Lower lobe of right lung (tissue), 2 donors: ENCODE results near the gene HS1BP3. TPM values are rescaled to one million over a fixed set of nuclear protein-coding genes. Genes with fewer than 3 reads are reported as not detected.

ENCODE experiments used
- ATAC-seq, 2 donors: fragments of 200-7000 bp; cut with Tn5 transposase; one replicate each; pipeline ENCODE4 v1.9.1; 2020 to 2022; ENCODE audit warnings: mild to moderate bottlenecking in 2 of 2, moderate library complexity in 2 of 2
- DNase-seq: peaks from one replicate; pipeline ENCODE4 v3.0.0-alpha.2; 2020
- H3K27ac ChIP-seq: fragments of 200-600 bp; one replicate; pipeline ENCODE4 v1.8.0; 2022
- H3K27me3 ChIP-seq: fragments of 200-600 bp; one replicate; pipeline ENCODE4 v1.8.0; 2022; ENCODE audit warnings: low read depth
- H3K36me3 ChIP-seq: fragments of 200-600 bp; one replicate; pipeline ENCODE4 v1.8.0; 2022; ENCODE audit warnings: mild to moderate bottlenecking
- H3K4me1 ChIP-seq: fragments of 200-600 bp; one replicate; pipeline ENCODE4 v1.8.0; 2022
- H3K4me3 ChIP-seq: fragments of 200-600 bp; one replicate; pipeline ENCODE4 v1.8.0; 2022; ENCODE audit warnings: mild to moderate bottlenecking
- H3K9me3 ChIP-seq: fragments of 200-600 bp; one replicate; pipeline ENCODE4 v1.8.0; 2022
- intact Hi-C: fragments of 100-400 bp; cut with DNase I; formaldehyde crosslinking; loops from one replicate; pipeline ENCODE4 v1.11.0; 2022
- total RNA-seq: library from RNA; stranded (reverse); fragmentation: NEBNext Ultra II Directional; extraction: Animal tissue kit (Norgen Biotek cat#: 25700); gene quantifications from one replicate; pipeline ENCODE4 v1.2.1, GENCODE V29; 2021
- TF ChIP-seq, protein P1 (sequence below): fragments of 200-600 bp; IDR thresholded peaks from one replicate; pipeline ENCODE4 v1.8.0; 2022; ENCODE audit warnings: antibody characterized with exemption, mild to moderate bottlenecking
- donor health status: DM: no; HTN: yes; CAD: no; lungs with severe emphysema.

Gene HS1BP3
- total RNA-seq, 1 donor from 2014 or later: 39.9 TPM

- TF ChIP-seq, protein P1, sequence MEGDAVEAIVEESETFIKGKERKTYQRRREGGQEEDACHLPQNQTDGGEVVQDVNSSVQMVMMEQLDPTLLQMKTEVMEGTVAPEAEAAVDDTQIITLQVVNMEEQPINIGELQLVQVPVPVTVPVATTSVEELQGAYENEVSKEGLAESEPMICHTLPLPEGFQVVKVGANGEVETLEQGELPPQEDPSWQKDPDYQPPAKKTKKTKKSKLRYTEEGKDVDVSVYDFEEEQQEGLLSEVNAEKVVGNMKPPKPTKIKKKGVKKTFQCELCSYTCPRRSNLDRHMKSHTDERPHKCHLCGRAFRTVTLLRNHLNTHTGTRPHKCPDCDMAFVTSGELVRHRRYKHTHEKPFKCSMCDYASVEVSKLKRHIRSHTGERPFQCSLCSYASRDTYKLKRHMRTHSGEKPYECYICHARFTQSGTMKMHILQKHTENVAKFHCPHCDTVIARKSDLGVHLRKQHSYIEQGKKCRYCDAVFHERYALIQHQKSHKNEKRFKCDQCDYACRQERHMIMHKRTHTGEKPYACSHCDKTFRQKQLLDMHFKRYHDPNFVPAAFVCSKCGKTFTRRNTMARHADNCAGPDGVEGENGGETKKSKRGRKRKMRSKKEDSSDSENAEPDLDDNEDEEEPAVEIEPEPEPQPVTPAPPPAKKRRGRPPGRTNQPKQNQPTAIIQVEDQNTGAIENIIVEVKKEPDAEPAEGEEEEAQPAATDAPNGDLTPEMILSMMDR: no peak
- ATAC-seq (no peak), DNase-seq (peak; percentile 15)
- intact Hi-C loops: no loop called here
- Histone ChIP-seq H3K4me1 (peaks cover 13% of the 10 kb centered on the region), H3K27ac (no peak overlapping the region), H3K27me3 (no peaks in the 10 kb centered on the region), H3K4me3 (no peak overlapping the region), H3K9me3 (no peaks in the 10 kb centered on the region), H3K36me3 (peaks cover 44% of the 10 kb centered on the region)
These were observed 23.1 kb downstream of the HS1BP3 start for GRCh38 chr2:20627712-20628380.

DNA sequence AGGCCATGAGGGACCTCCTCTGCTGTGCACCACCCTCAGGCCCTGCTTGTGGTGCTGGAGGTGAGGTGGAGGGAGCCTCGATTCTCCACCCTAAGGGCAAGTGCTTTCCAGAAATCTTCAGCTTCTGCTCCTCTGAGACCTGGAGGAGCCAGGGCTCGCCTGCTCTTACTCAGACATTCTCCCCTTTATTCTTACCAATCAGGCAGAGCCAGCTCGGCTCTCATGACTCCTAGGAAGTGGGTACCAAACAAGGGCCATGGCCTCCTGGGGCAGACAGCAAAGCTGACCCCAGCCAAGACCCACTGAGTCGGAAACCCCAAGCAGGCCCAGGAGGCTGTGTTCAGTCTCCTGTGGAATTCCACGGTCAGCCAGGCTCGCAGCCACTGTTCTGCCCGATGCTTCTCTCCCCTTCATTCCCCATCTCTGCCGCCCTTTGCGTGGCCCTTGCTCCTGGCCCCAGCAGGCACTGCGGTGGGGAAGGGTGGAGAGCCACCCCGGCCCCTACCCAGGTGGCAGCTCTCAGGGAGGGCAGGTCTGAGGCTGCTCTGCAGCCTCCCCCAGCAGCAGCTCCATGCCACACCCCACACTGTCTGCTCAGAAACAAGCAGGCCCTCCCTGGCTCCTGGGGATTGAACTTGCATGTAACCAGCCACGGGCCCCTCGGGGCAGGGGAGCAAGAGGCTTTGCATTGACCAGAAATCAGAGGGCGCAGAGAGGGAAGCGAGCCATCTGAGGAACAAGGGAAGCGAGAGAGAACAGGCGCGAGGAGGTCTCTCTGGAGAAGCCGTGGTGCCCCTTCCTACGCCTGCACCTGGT is 24.0 kb downstream of the HS1BP3 start:
- peak overlapping the region; percentile 24 for H3K27ac ChIP-seq
- H3K36me3 ChIP-seq: peaks cover 47% of the 10 kb centered on the region
- H3K4me3 ChIP-seq: no peak overlapping the region
- TF ChIP-seq, protein P1: no peak
- ATAC-seq (no peak), DNase-seq (peak; percentile 28)
- H3K27me3 ChIP-seq: no peaks in the 10 kb centered on the region
- peaks cover 13% of the 10 kb centered on the region for H3K4me1 ChIP-seq
- intact Hi-C loops: no loop called here
- no peaks in the 10 kb centered on the region for H3K9me3 ChIP-seq

DNA sequence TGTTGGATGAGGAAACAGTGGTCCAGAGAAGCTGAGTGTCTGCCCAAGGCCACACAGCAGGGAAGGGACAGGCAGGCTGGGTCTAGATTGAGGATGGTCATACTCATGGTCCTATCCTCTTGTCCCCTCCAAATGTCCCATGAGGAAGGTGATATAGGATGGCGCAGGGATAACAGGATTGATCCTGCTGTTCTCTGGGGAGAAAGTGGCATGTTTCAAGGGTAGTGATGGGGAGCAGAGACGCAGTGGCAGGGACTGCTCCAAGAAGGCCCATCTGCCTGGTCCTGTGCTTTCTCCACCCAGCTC is 24.6 kb downstream of the HS1BP3 start:
- intact Hi-C loops: no loop called here

GRCh38 chr2:20625491-20626391 is 25.2 kb downstream of the HS1BP3 start:
- ATAC-seq (peak; percentile 70 to 91), DNase-seq (peak; percentile 57)
- Histone ChIP-seq H3K9me3 (no peaks in the 10 kb centered on the region), H3K4me3 (no peak overlapping the region), H3K4me1 (peaks cover 13% of the 10 kb centered on the region), H3K27me3 (no peaks in the 10 kb centered on the region), H3K36me3 (peaks cover 58% of the 10 kb centered on the region), H3K27ac (peak overlapping the region; percentile 48)
- TF ChIP-seq, protein P1: peak; percentile 13
- intact Hi-C loops: no loop called here

More for the DNA sequence above, 24.6 kb downstream of the HS1BP3 start:
- Histone ChIP-seq H3K36me3 (peaks cover 52% of the 10 kb centered on the region), H3K9me3 (no peaks in the 10 kb centered on the region), H3K27ac (peak overlapping the region; percentile 48), H3K27me3 (no peaks in the 10 kb centered on the region), H3K4me1 (peaks cover 13% of the 10 kb centered on the region), H3K4me3 (no peak overlapping the region)
- TF ChIP-seq, protein P1: no peak
- DNase-seq (no peak), ATAC-seq (no peak)

DNA sequence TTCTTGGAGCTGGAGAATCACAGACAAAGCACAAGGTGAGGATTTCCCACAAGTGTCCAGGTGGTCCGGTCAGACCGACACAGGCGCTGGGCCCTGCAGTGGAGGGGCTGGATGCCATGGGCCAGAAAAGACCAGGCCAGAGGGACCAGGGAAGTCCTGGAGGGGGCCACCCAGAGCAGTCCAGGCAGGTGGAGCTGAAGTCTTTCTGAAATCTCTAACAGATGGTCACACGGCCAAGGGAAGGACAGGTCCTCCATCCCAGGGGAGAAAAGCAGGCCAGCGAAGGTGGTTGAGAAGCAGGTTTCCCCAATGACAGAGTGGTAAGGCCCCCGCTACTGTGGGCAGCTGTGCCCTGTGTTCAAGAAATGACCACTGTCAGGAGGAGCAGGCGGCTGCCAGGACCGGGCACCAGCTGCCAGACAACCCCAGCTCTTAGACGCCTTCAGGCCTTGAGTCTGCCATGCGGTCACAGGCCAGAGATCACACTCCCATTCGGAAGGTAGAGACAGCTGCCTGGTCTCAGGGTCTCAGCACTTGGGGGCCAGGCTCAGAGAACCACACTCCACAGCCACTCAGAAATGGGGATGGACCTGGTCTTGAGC is 25.9 kb downstream of the HS1BP3 start:
- intact Hi-C loops: no loop called here
- Histone ChIP-seq H3K4me3 (no peak overlapping the region), H3K27ac (peak overlapping the region; percentile 48), H3K27me3 (no peaks in the 10 kb centered on the region), H3K9me3 (no peaks in the 10 kb centered on the region), H3K36me3 (peaks cover 65% of the 10 kb centered on the region), H3K4me1 (peaks cover 18% of the 10 kb centered on the region)
- ATAC-seq (no peak), DNase-seq (peak; percentile 37)
- TF ChIP-seq, protein P1: no peak
